Fibroblast of mammary gland (primary cell): ENCODE results near the gene SLX4IP.
A peak's percentile ranks its signal among the peaks of the same experiment; 100 is the strongest.

ENCODE experiments used
- DNase-seq: peaks from one replicate; pipeline ENCODE4 v3.0.0-alpha.2; 2010; ENCODE audit warnings: low read depth
- H3K4me3 ChIP-seq: 2 replicates; pipeline ENCODE4 v1.5.1; 2011; ENCODE audit warnings: low read depth, mild to moderate bottlenecking, low read length, moderate library complexity; ENCODE audit not compliant: control insufficient read depth
- CTCF ChIP-seq: conservative IDR thresholded peaks from 2 replicates; pipeline ENCODE4 v1.5.1; 2011; ENCODE audit warnings: low read depth, low read length, inconsistent platforms; ENCODE audit not compliant: control insufficient read depth, insufficient read depth

The SLX4IP gene

GRCh38 chr20:10674684-10675449 is 239.8 kb downstream of the SLX4IP start:
- peak; percentile 59 for TF ChIP-seq CTCF
- H3K4me3 ChIP-seq = peak overlapping the region; percentile 60
- peak; percentile 49 for DNase-seq

DNA sequence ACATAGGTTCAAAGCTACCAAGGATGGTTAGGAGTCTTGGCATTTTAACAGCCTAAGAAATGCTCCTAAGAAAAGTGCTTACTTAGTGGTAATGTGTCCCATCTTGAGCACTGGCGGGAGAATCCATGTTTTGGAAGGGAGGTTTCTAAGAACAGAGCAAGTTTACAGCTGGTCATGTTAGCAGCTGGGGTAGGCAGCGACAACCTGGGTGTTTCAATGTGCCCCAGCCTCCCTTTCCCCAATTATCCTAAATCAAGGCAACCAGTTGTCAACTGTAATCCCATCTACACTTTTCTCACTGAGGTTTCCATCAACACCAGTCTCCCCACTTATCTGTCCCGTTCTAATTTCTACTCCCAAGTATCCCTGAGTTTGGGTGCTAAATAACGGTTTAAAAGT is 240.3 kb downstream of the SLX4IP start:
- no peak for TF ChIP-seq CTCF
- H3K4me3 ChIP-seq = no peak overlapping the region

DNA sequence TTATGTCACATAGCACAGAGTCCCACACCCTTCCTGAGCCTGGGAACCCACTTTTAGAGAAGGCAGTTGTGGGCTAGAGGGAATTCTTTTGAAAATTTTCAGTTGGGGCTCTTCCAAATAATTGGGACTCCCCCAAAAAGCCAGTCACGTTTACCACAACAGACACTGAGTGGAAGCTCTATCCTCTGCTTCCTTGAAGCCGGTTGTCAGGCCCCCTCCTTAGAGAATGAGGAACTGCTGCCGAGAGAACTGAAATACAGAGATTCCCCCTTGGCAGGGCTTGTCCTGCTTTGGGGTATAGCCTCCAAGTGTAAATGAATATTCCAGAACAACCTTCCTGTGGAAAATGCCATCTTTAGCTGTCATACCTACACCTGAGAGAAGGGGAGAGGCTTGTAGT is 241.4 kb downstream of the SLX4IP start:
- H3K4me3 ChIP-seq = no peak overlapping the region

More for the DNA sequence above, 240.3 kb downstream of the SLX4IP start:
- no peak for DNase-seq

More for the DNA sequence above, 241.4 kb downstream of the SLX4IP start:
- DNase-seq = no peak
- TF ChIP-seq CTCF = no peak
